ENCODE data around the gene DLG2. TPM values are rescaled to one million over a fixed set of nuclear protein-coding genes. Genes with fewer than 3 reads are reported as not detected.

DLG2 gene
- total RNA-seq, 1 donor, result 1.3 TPM

DNA sequence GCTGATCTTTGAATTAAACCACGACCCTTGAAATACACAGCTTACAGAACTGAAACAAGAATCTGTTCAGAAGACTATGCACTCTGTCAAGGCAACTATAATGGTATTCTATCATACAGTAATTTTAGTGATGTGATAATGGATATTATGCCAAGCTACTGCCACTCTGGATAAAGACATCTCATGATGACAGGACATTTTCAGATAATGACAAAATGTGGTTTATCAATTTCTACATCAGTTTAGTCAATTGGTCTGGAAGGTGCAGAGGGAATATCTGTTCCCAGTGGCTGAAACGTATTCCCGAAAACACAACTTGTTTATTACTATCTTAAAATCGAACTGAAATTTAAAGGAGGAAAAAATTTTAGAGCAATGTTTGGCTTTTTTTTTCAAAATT lies 1331.3 kb downstream of the DLG2 start:
- no peak overlapping the region for H3K4me3 ChIP-seq (ENCODE audit: low read depth, low read length)
- TF ChIP-seq, protein P1, sequence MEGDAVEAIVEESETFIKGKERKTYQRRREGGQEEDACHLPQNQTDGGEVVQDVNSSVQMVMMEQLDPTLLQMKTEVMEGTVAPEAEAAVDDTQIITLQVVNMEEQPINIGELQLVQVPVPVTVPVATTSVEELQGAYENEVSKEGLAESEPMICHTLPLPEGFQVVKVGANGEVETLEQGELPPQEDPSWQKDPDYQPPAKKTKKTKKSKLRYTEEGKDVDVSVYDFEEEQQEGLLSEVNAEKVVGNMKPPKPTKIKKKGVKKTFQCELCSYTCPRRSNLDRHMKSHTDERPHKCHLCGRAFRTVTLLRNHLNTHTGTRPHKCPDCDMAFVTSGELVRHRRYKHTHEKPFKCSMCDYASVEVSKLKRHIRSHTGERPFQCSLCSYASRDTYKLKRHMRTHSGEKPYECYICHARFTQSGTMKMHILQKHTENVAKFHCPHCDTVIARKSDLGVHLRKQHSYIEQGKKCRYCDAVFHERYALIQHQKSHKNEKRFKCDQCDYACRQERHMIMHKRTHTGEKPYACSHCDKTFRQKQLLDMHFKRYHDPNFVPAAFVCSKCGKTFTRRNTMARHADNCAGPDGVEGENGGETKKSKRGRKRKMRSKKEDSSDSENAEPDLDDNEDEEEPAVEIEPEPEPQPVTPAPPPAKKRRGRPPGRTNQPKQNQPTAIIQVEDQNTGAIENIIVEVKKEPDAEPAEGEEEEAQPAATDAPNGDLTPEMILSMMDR (IDR thresholded peaks at IDR 0.05; ENCODE audit: insufficient read depth, low read depth, low read length), result no peak
- DNase-seq (ENCODE audit: low read depth), result no peak

DNA sequence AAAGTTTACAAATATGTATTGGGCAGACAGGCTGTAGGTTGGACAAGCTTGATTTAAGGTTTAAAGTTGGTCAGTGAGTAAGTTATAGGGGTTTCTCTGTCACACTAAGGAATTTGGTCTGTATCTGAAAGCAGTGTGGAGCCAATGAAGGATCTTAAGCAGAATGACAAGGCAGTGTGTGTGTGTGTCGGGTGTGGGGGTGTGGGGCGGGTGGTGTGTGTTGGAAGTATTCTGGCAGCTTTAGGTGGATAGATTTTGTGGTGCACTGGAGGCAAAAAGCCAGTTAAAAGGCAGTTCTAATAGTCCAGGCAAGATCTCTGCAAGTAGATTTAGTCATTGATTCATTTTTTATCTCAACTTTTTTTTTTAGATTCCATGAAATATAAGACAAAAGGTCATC lies 1334.2 kb downstream of the DLG2 start:
- DNase-seq (ENCODE audit: low read depth), result no peak
- TF ChIP-seq, protein P1 (IDR thresholded peaks at IDR 0.05; ENCODE audit: insufficient read depth, low read depth, low read length), result no peak
- no peak overlapping the region for H3K4me3 ChIP-seq (ENCODE audit: low read depth, low read length)

DNA sequence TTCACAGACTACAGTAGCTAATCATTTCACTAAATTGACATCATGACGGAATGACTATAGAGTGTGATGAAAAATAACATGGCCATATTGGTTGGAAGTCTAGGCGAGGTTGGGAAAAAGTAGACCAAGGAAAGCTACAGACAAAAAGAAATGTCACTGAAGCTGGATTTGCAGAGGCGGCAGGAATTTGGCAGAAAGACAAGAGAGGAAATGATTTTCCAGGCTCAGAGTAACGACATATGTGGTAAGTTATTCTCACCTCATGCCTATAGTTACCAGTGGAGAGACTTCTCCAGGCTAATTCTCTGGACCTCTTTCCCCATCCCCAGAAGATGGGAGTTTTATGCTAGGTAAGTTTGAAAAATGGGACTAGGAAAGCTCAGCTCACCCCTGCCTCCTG lies 1335.1 kb downstream of the DLG2 start:
- H3K4me3 ChIP-seq (ENCODE audit: low read depth, low read length), result no peak overlapping the region
- TF ChIP-seq, protein P1 (IDR thresholded peaks at IDR 0.05; ENCODE audit: insufficient read depth, low read depth, low read length), result no peak
- no peak for DNase-seq (ENCODE audit: low read depth)

DNA sequence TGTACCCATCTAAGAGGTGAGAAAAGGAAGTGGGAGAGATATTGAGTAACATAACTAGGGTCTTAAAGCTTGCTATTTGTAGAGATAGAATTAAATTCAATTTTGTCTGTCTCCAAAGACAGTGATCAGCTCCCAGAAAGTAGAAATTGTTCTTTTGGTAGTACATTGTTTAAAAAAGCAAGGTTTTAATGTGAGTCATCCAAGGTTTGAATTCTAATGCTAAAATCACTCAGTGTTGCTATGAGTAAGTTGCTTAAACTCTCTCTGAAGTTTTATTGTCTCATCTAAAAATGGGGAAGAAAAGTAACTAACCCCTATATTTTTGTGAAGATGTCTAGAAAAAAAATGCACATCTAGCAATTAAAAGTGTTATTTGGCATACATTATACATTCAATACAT lies 1336.5 kb downstream of the DLG2 start:
- TF ChIP-seq, protein P1 (IDR thresholded peaks at IDR 0.05; ENCODE audit: insufficient read depth, low read depth, low read length), result no peak
- DNase-seq (ENCODE audit: low read depth), result no peak
- H3K4me3 ChIP-seq (ENCODE audit: low read depth, low read length), result no peak overlapping the region

DNA sequence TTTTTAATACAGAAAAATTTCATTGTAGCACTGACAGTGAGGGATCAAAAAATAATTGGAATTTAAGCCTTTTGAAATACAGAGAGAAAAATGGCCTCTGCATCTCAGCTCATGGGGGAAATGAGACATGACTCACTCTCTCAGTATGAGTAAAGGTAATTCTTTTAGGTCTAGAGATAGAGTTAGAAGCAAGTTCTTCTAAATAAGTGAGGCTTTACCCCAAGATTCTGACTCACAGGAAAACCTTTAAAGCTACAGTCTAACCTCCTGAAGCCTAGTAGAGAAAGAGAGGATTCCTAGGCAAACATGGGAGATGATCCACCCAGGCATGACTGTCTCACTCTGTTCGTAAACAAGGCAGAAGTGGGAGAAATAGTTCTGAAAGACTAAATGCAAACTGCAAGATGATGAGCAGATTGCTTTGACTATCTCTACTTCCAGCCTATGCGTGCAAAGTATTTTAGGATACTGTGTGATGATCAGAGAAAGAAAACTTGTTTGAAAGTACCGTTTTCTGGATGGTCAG lies 1337.7 kb downstream of the DLG2 start:
- TF ChIP-seq, protein P1 (IDR thresholded peaks at IDR 0.05; ENCODE audit: insufficient read depth, low read depth, low read length), result no peak
- DNase-seq (ENCODE audit: low read depth), result no peak
- H3K4me3 ChIP-seq (ENCODE audit: low read depth, low read length), result no peak overlapping the region

DNA sequence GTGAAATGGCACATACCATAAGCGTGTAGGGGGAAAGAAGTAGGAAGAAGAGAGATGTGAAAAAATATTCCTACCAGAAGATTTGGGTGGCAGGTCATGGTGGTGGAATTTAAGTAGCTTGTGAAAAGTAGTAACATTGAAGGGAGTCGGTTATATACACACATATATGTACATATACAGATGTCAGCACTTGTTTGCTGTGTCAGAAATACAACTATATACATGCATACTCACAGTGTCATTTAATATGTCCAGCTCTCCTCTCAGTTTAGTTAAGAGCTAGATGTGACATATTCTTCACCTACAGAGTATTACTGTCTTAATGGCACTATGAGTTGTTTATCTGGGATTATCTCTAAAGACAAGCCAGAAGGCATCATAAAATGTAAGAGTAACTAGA lies 1353.6 kb downstream of the DLG2 start:
- no peak overlapping the region for H3K4me3 ChIP-seq (ENCODE audit: low read depth, low read length)
- DNase-seq (ENCODE audit: low read depth), result no peak
- TF ChIP-seq, protein P1 (IDR thresholded peaks at IDR 0.05; ENCODE audit: insufficient read depth, low read depth, low read length), result no peak

DNA sequence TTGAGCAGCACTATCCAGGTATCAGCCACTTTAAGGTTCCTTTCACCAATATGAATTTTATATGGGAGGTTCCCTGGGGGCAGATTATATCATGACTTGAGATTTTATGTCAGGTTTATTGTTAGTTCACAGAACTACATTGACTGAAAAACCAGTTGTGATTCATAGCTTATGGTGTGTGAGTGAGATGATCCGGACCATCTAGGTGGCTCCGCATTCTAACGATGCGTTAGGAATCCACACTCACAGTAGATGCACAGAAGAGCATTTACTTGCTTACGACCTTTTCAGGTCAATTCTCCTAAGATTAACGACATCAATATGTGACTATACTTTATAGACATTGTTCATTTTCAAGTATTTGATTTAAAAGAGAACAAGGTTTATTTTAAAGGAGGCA lies 1356.7 kb downstream of the DLG2 start:
- TF ChIP-seq, protein P1 (IDR thresholded peaks at IDR 0.05; ENCODE audit: insufficient read depth, low read depth, low read length), result no peak
- no peak overlapping the region for H3K4me3 ChIP-seq (ENCODE audit: low read depth, low read length)
- DNase-seq (ENCODE audit: low read depth), result no peak
